ENCODE data around the gene PFKL.

DNA sequence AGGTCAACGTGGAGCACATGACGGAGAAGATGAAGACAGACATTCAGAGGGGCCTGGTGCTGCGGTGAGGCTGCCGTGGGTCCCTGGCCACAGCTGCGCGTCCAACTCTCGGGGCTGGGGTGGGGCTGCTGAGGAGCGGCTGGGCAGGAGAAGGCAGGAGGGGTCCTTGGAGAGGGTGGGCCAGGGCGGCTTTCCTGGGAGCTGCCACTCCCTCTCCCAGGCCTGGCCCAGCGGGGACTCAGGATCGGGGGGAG is 24.9 kb downstream of the PFKL start:
- TF ChIP-seq YY1 (IDR thresholded peaks at IDR 0.05; ENCODE audit: insufficient read depth, insufficient read length) (no peak), ZNF274 (IDR thresholded peaks at IDR 0.05; ENCODE audit: low read depth, low read length) (no peak)
